ENCODE measurements around the gene GLIS1. TPM values are rescaled to one million over a fixed set of nuclear protein-coding genes. Genes with fewer than 3 reads are reported as not detected.
A peak's percentile ranks its signal among the peaks of the same experiment; 100 is the strongest.
"Not testable (repeated sequence)": the region's sequence is repeated elsewhere in the genome, so short reads cannot be mapped to it uniquely, and the experiment has no call there.

Gene GLIS1
- polyA plus RNA-seq, 3 donors, result not detected

DNA sequence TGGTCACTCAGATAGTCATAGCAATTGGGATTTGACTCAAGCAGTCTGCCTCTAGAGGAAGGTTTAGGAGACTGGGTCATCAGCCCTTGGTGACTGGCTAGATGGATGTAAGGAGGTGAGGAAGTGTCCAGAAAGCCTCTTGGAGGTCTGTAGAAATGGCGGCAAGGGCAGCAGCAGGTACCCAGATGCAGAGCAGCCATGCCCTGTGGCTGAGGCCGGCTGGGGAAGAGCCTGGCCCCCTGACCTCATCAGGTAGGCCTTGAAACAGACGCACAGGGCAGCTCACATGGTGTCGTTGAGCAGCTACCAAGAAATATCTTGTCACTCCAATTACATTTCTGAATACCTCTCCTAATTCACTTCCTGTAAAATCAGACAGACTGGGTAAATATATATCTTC is 181.6 kb downstream of the GLIS1 start:
- Histone ChIP-seq H3K27ac (ENCODE audit: low read depth in 1 of 2, low read length in 2 of 2) (no peak overlapping the region), H3K4me3 (replicated peaks in 1 of 3; ENCODE audit: low read depth in 2 of 3, low read length in 3 of 3) (no peak overlapping the region), H3K79me2 (ENCODE audit: insufficient read depth, low read length) (no peaks in the 10 kb centered on the region), H3K9ac (ENCODE audit: insufficient read depth, low read length, poor library complexity, severe bottlenecking) (no peak overlapping the region), H2AFZ (ENCODE audit: insufficient read depth, low read depth, low read length, poor library complexity, severe bottlenecking) (no peak overlapping the region), H3K27me3 (ENCODE audit: control insufficient read depth in 2 of 2, insufficient read depth in 2 of 2, low read length in 2 of 2) (no peaks in the 10 kb centered on the region), H4K20me1 (ENCODE audit: insufficient read depth, low read length) (no peaks in the 10 kb centered on the region), H3K4me1 (ENCODE audit: control insufficient read depth in 1 of 2, insufficient read depth in 2 of 2, low read length in 2 of 2) (no peaks in the 10 kb centered on the region), H3K36me3 (replicated peaks in 1 of 2; ENCODE audit: control insufficient read depth in 1 of 2, insufficient read depth in 2 of 2, low read length in 2 of 2) (no peaks in the 10 kb centered on the region), H3K4me2 (replicated peaks; ENCODE audit: extremely low read depth, low read length, poor library complexity, severe bottlenecking) (no peak overlapping the region), H3K9me3 (replicated peaks in 1 of 2; ENCODE audit: control insufficient read depth in 1 of 2, insufficient read depth in 1 of 2, low read length in 2 of 2) (no peaks in the 10 kb centered on the region)
- H3K4me3 Mint-ChIP-seq, result no peak overlapping the region
- intact Hi-C loops (cut with micrococcal nuclease), result no loop called here
- peaks cover 0 to 15% (median 7%) of the 10 kb centered on the region in 3 donors for H3K27me3 Mint-ChIP-seq (ENCODE audit: low read depth in 3 of 3)
- no peaks in the 10 kb centered on the region for H3K36me3 Mint-ChIP-seq
- no peaks in the 10 kb centered on the region for H3K4me1 Mint-ChIP-seq
- WGBS (ENCODE audit: insufficient coverage), result 95% methylated on average over 4 of the region's 4 CpGs
- no peaks in the 10 kb centered on the region for H3K9me3 Mint-ChIP-seq
- H3K27ac Mint-ChIP-seq, result peak overlapping the region in 1 of 7 donors; percentile 10
- TF ChIP-seq, protein P1, sequence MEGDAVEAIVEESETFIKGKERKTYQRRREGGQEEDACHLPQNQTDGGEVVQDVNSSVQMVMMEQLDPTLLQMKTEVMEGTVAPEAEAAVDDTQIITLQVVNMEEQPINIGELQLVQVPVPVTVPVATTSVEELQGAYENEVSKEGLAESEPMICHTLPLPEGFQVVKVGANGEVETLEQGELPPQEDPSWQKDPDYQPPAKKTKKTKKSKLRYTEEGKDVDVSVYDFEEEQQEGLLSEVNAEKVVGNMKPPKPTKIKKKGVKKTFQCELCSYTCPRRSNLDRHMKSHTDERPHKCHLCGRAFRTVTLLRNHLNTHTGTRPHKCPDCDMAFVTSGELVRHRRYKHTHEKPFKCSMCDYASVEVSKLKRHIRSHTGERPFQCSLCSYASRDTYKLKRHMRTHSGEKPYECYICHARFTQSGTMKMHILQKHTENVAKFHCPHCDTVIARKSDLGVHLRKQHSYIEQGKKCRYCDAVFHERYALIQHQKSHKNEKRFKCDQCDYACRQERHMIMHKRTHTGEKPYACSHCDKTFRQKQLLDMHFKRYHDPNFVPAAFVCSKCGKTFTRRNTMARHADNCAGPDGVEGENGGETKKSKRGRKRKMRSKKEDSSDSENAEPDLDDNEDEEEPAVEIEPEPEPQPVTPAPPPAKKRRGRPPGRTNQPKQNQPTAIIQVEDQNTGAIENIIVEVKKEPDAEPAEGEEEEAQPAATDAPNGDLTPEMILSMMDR (IDR thresholded peaks at IDR 0.05), result no peak
- no peak for DNase-seq

DNA sequence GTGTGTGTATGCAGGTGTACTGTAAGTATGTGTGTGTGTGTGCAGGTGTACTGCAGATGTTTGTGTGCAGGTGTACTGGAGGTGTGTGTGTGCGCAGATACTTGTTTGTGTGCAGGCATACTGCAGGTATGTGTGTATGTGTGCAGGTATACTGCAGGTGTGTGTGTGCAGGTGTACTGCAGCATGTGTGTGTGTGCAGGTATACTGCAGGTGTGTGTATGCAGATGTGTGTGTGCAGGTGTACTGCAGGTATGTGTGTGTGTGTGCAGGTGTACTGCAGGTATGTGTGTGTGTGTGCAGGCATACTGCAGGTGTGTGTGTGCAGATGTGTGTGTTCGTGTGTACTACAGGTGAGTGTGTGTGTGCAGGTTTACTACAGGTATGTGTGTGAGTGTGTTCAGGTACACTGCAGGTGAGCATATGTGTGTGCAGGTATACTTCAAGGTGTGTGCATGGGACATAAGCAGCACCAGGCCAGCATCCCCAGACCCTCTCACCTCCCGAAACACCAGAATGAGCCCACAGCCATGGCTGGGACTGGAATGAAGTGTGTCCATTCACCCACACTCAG is 182.2 kb downstream of the GLIS1 start:
- H4K20me1 ChIP-seq (ENCODE audit: insufficient read depth, low read length), result no peaks in the 10 kb centered on the region
- H3K4me3 Mint-ChIP-seq, result no peak overlapping the region
- no peaks in the 10 kb centered on the region for H3K9me3 Mint-ChIP-seq
- no peak overlapping the region for H2AFZ ChIP-seq (ENCODE audit: insufficient read depth, low read depth, low read length, poor library complexity, severe bottlenecking)
- no peak overlapping the region for H3K9ac ChIP-seq (ENCODE audit: insufficient read depth, low read length, poor library complexity, severe bottlenecking)
- intact Hi-C loops (cut with micrococcal nuclease), result no loop called here
- H3K36me3 Mint-ChIP-seq, result no peaks in the 10 kb centered on the region
- no peak overlapping the region for H3K27ac Mint-ChIP-seq
- H3K27me3 Mint-ChIP-seq (ENCODE audit: low read depth in 3 of 3), result peaks cover 0 to 10% (median 7%) of the 10 kb centered on the region in 3 donors
- no peaks in the 10 kb centered on the region for H3K27me3 ChIP-seq (ENCODE audit: control insufficient read depth in 2 of 2, insufficient read depth in 2 of 2, low read length in 2 of 2)
- no peaks in the 10 kb centered on the region for H3K4me1 ChIP-seq (ENCODE audit: control insufficient read depth in 1 of 2, insufficient read depth in 2 of 2, low read length in 2 of 2)
- no peaks in the 10 kb centered on the region for H3K9me3 ChIP-seq (replicated peaks in 1 of 2; ENCODE audit: control insufficient read depth in 1 of 2, insufficient read depth in 1 of 2, low read length in 2 of 2)
- TF ChIP-seq, protein P1 (IDR thresholded peaks at IDR 0.05), result no peak
- no peak overlapping the region for H3K4me3 ChIP-seq (replicated peaks in 1 of 3; ENCODE audit: low read depth in 2 of 3, low read length in 3 of 3)
- H3K4me2 ChIP-seq (replicated peaks; ENCODE audit: extremely low read depth, low read length, poor library complexity, severe bottlenecking), result no peak overlapping the region
- no peak for DNase-seq
- no peak overlapping the region for H3K27ac ChIP-seq (ENCODE audit: low read depth in 1 of 2, low read length in 2 of 2)
- no peaks in the 10 kb centered on the region for H3K36me3 ChIP-seq (replicated peaks in 1 of 2; ENCODE audit: control insufficient read depth in 1 of 2, insufficient read depth in 2 of 2, low read length in 2 of 2)
- WGBS (ENCODE audit: insufficient coverage), result 100% methylated on average over 2 of the region's 3 CpGs
- H3K4me1 Mint-ChIP-seq, result no peaks in the 10 kb centered on the region
- H3K79me2 ChIP-seq (ENCODE audit: insufficient read depth, low read length), result no peaks in the 10 kb centered on the region

DNA sequence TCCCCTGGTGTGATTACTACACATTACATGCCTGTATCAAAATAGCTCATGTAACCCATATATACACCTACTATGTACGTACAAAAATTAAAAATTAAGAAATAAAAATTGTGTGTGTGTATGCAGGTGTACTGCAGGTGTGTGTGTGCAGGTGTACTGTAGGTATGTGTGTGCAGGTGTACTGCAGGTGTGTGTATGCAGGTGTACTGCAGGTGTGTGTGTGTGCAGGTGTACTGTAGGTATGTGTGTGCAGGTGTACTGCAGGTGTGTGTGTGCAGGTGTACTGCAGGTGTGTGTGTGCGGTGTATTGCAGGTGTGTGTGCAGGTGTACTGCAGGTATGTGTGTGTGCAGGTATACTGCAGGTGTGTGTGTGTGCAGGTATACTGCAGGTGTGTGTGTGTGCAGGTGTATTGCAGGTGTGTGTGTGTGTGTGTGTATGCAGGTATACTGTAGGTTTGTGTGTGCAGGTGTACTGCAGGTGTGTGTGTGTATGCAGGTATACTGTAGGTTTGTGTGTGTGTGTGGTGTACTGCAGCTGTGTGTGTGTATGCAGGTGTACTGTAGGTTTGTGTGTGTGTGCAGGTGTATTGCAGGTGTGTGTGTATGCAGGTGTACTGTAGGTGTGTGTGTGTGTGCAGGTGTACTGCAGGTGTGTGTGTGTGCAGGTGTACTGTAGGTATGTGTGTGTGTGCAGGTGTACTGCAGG is 183.2 kb downstream of the GLIS1 start:
- H3K9me3 ChIP-seq (replicated peaks in 1 of 2; ENCODE audit: control insufficient read depth in 1 of 2, insufficient read depth in 1 of 2, low read length in 2 of 2); H3K4me2 ChIP-seq (replicated peaks; ENCODE audit: extremely low read depth, low read length, poor library complexity, severe bottlenecking); H4K20me1 ChIP-seq (ENCODE audit: insufficient read depth, low read length); intact Hi-C loops (cut with micrococcal nuclease); H3K9ac ChIP-seq (ENCODE audit: insufficient read depth, low read length, poor library complexity, severe bottlenecking); DNase-seq; H3K4me1 ChIP-seq (ENCODE audit: control insufficient read depth in 1 of 2, insufficient read depth in 2 of 2, low read length in 2 of 2); H3K36me3 Mint-ChIP-seq; H3K4me3 Mint-ChIP-seq; H3K4me3 ChIP-seq (replicated peaks in 1 of 3; ENCODE audit: low read depth in 2 of 3, low read length in 3 of 3); H3K79me2 ChIP-seq (ENCODE audit: insufficient read depth, low read length); H3K9me3 Mint-ChIP-seq; H3K27me3 Mint-ChIP-seq (ENCODE audit: low read depth in 3 of 3); H3K27me3 ChIP-seq (ENCODE audit: control insufficient read depth in 2 of 2, insufficient read depth in 2 of 2, low read length in 2 of 2); H3K36me3 ChIP-seq (replicated peaks in 1 of 2; ENCODE audit: control insufficient read depth in 1 of 2, insufficient read depth in 2 of 2, low read length in 2 of 2); H3K27ac ChIP-seq (ENCODE audit: low read depth in 1 of 2, low read length in 2 of 2); H3K4me1 Mint-ChIP-seq; H2AFZ ChIP-seq (ENCODE audit: insufficient read depth, low read depth, low read length, poor library complexity, severe bottlenecking); H3K27ac Mint-ChIP-seq: not testable (repeated sequence)
- WGBS (ENCODE audit: insufficient coverage), result 93% methylated on average over 1 of the region's 2 CpGs
